GM20431 (cell line): ENCODE results near the gene FLNB.

Experiments
- in situ Hi-C: fragments of 300-500 bp; cut with MseI, MboI; formaldehyde crosslinking; loops from one replicate; pipeline ENCODE4 v1.15.0; 2020; ENCODE audit warnings: low sequenced_read_pairs; ENCODE audit not compliant: unreplicated experiment

The FLNB gene

GRCh38 chr3:58214484-58215316 lies 206.5 kb downstream of the FLNB start:
- in situ Hi-C loops: no loop called here

GRCh38 chr3:58215317-58216025 lies 207.2 kb downstream of the FLNB start:
- in situ Hi-C loops: no loop called here

GRCh38 chr3:58216496-58217195 lies 208.4 kb downstream of the FLNB start:
- in situ Hi-C loops: no loop called here

- in situ Hi-C loops: no loop called here
Observed at GRCh38 chr3:58217209-58217811, 209.1 kb downstream of the FLNB start.

GRCh38 chr3:58218904-58219303 lies 210.7 kb downstream of the FLNB start:
- in situ Hi-C loops: no loop called here
